Fibroblast of mammary gland (primary cell): ENCODE data around the gene HDGF.
A peak's percentile ranks its signal among the peaks of the same experiment; 100 is the strongest.

Experiments
- DNase-seq: peaks from one replicate; pipeline ENCODE4 v3.0.0-alpha.2; 2010; ENCODE audit warnings: low read depth
- H3K4me3 ChIP-seq: 2 replicates; pipeline ENCODE4 v1.5.1; 2011; ENCODE audit warnings: low read depth, mild to moderate bottlenecking, low read length, moderate library complexity; ENCODE audit not compliant: control insufficient read depth
- CTCF ChIP-seq: conservative IDR thresholded peaks from 2 replicates; pipeline ENCODE4 v1.5.1; 2011; ENCODE audit warnings: low read depth, low read length, inconsistent platforms; ENCODE audit not compliant: control insufficient read depth, insufficient read depth

HDGF gene

GRCh38 chr1:156704166-156704711, 47.2 kb downstream of the HDGF start:
- DNase-seq = no peak
- peak overlapping the region; percentile 43 for H3K4me3 ChIP-seq
- no peak for TF ChIP-seq CTCF

DNA sequence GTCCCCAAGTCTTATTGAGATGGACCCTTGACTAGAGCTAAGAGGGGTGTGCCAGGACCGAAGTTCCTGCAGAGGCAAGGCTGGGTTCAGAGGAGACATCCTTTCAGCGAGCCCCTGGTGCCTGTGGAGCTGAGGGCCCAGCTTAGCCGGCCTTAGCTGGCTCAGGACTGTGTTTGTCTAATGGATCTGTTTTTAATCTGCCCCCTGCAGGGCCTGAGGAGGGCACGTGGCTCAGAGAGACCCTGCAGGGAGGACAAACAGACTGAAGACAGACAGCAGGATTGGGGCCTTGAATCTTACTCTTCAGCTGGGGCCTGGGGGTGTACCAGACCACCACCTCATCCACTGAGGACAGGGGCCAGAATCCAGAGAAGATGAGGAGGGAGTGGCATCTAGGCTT, 47.7 kb downstream of the HDGF start:
- no peak for DNase-seq
- no peak for TF ChIP-seq CTCF
- no peak overlapping the region for H3K4me3 ChIP-seq

GRCh38 chr1:156703336-156703735, 48.1 kb downstream of the HDGF start:
- no peak for TF ChIP-seq CTCF
- no peak overlapping the region for H3K4me3 ChIP-seq
- DNase-seq = no peak

- DNase-seq = no peak
- no peak overlapping the region for H3K4me3 ChIP-seq
- TF ChIP-seq CTCF = no peak
Measured at GRCh38 chr1:156700736-156701531, 50.5 kb downstream of the HDGF start.

DNA sequence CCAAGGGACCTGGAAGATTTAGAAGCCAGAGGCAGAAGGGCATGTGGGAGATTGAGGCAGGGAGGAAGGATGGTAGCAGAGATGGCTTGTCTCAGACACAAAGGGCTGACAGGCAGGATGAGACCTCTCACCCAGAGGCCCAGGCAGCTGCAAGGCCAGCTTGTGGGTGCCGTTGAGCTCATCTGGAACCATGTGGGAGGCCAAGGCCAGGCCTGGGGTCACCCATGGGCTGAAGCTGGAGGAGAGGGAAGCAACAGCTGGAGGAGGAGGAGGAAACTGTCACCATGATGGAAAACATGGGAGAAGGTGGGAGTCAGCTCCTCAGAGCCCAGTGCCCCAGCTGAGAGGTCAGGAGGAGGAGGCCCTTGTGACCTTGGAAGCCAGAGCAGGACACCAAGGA, 52.5 kb downstream of the HDGF start:
- DNase-seq = no peak
- no peak overlapping the region for H3K4me3 ChIP-seq
- TF ChIP-seq CTCF = no peak

GRCh38 chr1:156697481-156697880, 54.0 kb downstream of the HDGF start:
- DNase-seq = no peak
- H3K4me3 ChIP-seq = no peak overlapping the region
- TF ChIP-seq CTCF = no peak
